ENCODE measurements around the gene STN1.

GRCh38 chr10:103856797-103857170 lies 61.2 kb downstream of the STN1 start:
- no peak for TF ChIP-seq EZH2phosphoT487 (IDR thresholded peaks at IDR 0.05; ENCODE audit: insufficient read depth, low read depth)
- TF ChIP-seq EZH2 (IDR thresholded peaks at IDR 0.05; ENCODE audit: insufficient read depth, poor library complexity, severe bottlenecking): no peak

Measured in GM23248 (cell line).